ENCODE data around the gene SENP8.

The SENP8 gene

GRCh38 chr15:72184165-72184811 is 66.1 kb downstream of the SENP8 start:
- Histone ChIP-seq H4K91ac (ENCODE audit: low read depth, low read length) (peak overlapping the region; percentile 55), H3K27ac (ENCODE audit: low read depth, low read length) (peak overlapping the region; percentile 34), H3K18ac (ENCODE audit: low read length) (peak overlapping the region; percentile 86), H3K9me3 (ENCODE audit: insufficient read depth, low read depth, low read length) (no peaks in the 10 kb centered on the region), H3K4me2 (ENCODE audit: low read length) (peak overlapping the region; percentile 68), H3K27me3 (ENCODE audit: insufficient read depth, low read length) (no peaks in the 10 kb centered on the region), H2AK5ac (ENCODE audit: low read length) (peak overlapping the region; percentile 53), H3K23ac (ENCODE audit: low read length) (no peak overlapping the region), H2BK120ac (ENCODE audit: insufficient read depth, low read length, poor library complexity) (peak overlapping the region; percentile 44), H4K8ac (ENCODE audit: low read depth, low read length) (peak overlapping the region; percentile 77), H3K14ac (ENCODE audit: low read length) (peak overlapping the region; percentile 61), H3K36me3 (ENCODE audit: control insufficient read depth in 1 of 2, insufficient read depth in 2 of 2, low read length in 2 of 2) (no peaks in the 10 kb centered on the region), H3K79me1 (ENCODE audit: low read length) (peaks cover 22% of the 10 kb centered on the region), H3K4me3 (ENCODE audit: low read depth, low read length) (peak overlapping the region; percentile 45), H2AFZ (ENCODE audit: insufficient read depth, low read length, poor library complexity) (peak overlapping the region; percentile 56), H3K4ac (ENCODE audit: low read depth, low read length) (peak overlapping the region; percentile 39), H2BK5ac (ENCODE audit: low read depth, low read length, poor library complexity) (peak overlapping the region; percentile 38), H3K79me2 (ENCODE audit: control insufficient read depth, insufficient read depth, low read length, poor library complexity) (peaks cover 2% of the 10 kb centered on the region), H3K9ac (ENCODE audit: low read length) (no peak overlapping the region), H3K4me1 (ENCODE audit: control insufficient read depth in 1 of 2, insufficient read depth in 2 of 2, low read length in 2 of 2) (peaks cover 28 to 31% of the 10 kb centered on the region in 2 experiments), H2BK12ac (ENCODE audit: low read length) (peak overlapping the region; percentile 69), H4K12ac (ENCODE audit: low read depth, low read length) (peak overlapping the region; percentile 22)
- WGBS (ENCODE audit: extremely low coverage, insufficient coverage, insufficient read length), result no CpG with 5 or more reads among the region's 34 CpGs
- DNase-seq, result peak; percentile 89 to 91

GRCh38 chr15:72189250-72189902 is 71.2 kb downstream of the SENP8 start:
- Histone ChIP-seq H3K79me1 (ENCODE audit: low read length) (peaks cover 3% of the 10 kb centered on the region), H2BK5ac (ENCODE audit: low read depth, low read length, poor library complexity) (no peak overlapping the region), H3K79me2 (ENCODE audit: control insufficient read depth, insufficient read depth, low read length, poor library complexity) (no peaks in the 10 kb centered on the region), H3K4me3 (ENCODE audit: low read depth, low read length) (no peak overlapping the region), H4K8ac (ENCODE audit: low read depth, low read length) (no peak overlapping the region), H3K23ac (ENCODE audit: low read length) (no peak overlapping the region), H3K4me1 (ENCODE audit: control insufficient read depth in 1 of 2, insufficient read depth in 2 of 2, low read length in 2 of 2) (peaks cover 3% of the 10 kb centered on the region in 2 experiments), H3K4me2 (ENCODE audit: low read length) (no peak overlapping the region), H3K27ac (ENCODE audit: low read depth, low read length) (no peak overlapping the region), H3K4ac (ENCODE audit: low read depth, low read length) (no peak overlapping the region), H3K9ac (ENCODE audit: low read length) (no peak overlapping the region), H3K36me3 (ENCODE audit: control insufficient read depth in 1 of 2, insufficient read depth in 2 of 2, low read length in 2 of 2) (no peaks in the 10 kb centered on the region), H2BK120ac (ENCODE audit: insufficient read depth, low read length, poor library complexity) (no peak overlapping the region), H3K14ac (ENCODE audit: low read length) (no peak overlapping the region), H2AFZ (ENCODE audit: insufficient read depth, low read length, poor library complexity) (no peak overlapping the region), H2BK12ac (ENCODE audit: low read length) (no peak overlapping the region), H4K91ac (ENCODE audit: low read depth, low read length) (no peak overlapping the region), H4K12ac (ENCODE audit: low read depth, low read length) (no peak overlapping the region), H3K27me3 (ENCODE audit: insufficient read depth, low read length) (no peaks in the 10 kb centered on the region), H3K9me3 (ENCODE audit: insufficient read depth, low read depth, low read length) (no peaks in the 10 kb centered on the region), H2AK5ac (ENCODE audit: low read length) (no peak overlapping the region), H3K18ac (ENCODE audit: low read length) (no peak overlapping the region)
- no peak for DNase-seq
- no CpG with 5 or more reads among the region's 2 CpGs for WGBS (ENCODE audit: extremely low coverage, insufficient coverage, insufficient read length)

- H3K79me2 ChIP-seq (ENCODE audit: control insufficient read depth, insufficient read depth, low read length, poor library complexity), result peaks cover 1% of the 10 kb centered on the region
- WGBS (ENCODE audit: extremely low coverage, insufficient coverage, insufficient read length), result no CpG with 5 or more reads among the region's 3 CpGs
These were observed 74.2 kb downstream of the SENP8 start for GRCh38 chr15:72192416-72192815.

More at GRCh38 chr15:72192416-72192815, 74.2 kb downstream of the SENP8 start:
- Histone ChIP-seq H3K36me3 (ENCODE audit: control insufficient read depth in 1 of 2, insufficient read depth in 2 of 2, low read length in 2 of 2) (no peaks in the 10 kb centered on the region), H2BK12ac (ENCODE audit: low read length) (no peak overlapping the region), H3K18ac (ENCODE audit: low read length) (no peak overlapping the region), H2AFZ (ENCODE audit: insufficient read depth, low read length, poor library complexity) (no peak overlapping the region), H3K27ac (ENCODE audit: low read depth, low read length) (no peak overlapping the region), H4K91ac (ENCODE audit: low read depth, low read length) (no peak overlapping the region), H3K23ac (ENCODE audit: low read length) (no peak overlapping the region), H2AK5ac (ENCODE audit: low read length) (no peak overlapping the region), H3K79me1 (ENCODE audit: low read length) (peaks cover 6% of the 10 kb centered on the region), H3K4me1 (ENCODE audit: control insufficient read depth in 1 of 2, insufficient read depth in 2 of 2, low read length in 2 of 2) (peaks cover 4 to 11% of the 10 kb centered on the region in 2 experiments), H3K4ac (ENCODE audit: low read depth, low read length) (no peak overlapping the region), H3K9ac (ENCODE audit: low read length) (no peak overlapping the region), H3K27me3 (ENCODE audit: insufficient read depth, low read length) (no peaks in the 10 kb centered on the region), H4K12ac (ENCODE audit: low read depth, low read length) (no peak overlapping the region), H2BK5ac (ENCODE audit: low read depth, low read length, poor library complexity) (no peak overlapping the region), H3K4me2 (ENCODE audit: low read length) (no peak overlapping the region), H3K14ac (ENCODE audit: low read length) (no peak overlapping the region), H4K8ac (ENCODE audit: low read depth, low read length) (no peak overlapping the region), H3K4me3 (ENCODE audit: low read depth, low read length) (no peak overlapping the region), H3K9me3 (ENCODE audit: insufficient read depth, low read depth, low read length) (no peaks in the 10 kb centered on the region), H2BK120ac (ENCODE audit: insufficient read depth, low read length, poor library complexity) (no peak overlapping the region)
- no peak for DNase-seq
